Measurements from ENCODE around the gene VIM. TPM values are rescaled to one million over a fixed set of nuclear protein-coding genes. Genes with fewer than 3 reads are reported as not detected.

Gene VIM
- total RNA-seq, 1 experiment from 2014 or later, result 50.4 TPM

- peaks cover 3% of the 10 kb centered on the region; the same call in 1 of the 2 replicates for H3K4me1 ChIP-seq
- H3K27me3 ChIP-seq (replicated peaks; ENCODE audit: control insufficient read depth, insufficient read depth, low read length), result no peaks in the 10 kb centered on the region
- H3K27me3 Mint-ChIP-seq (ENCODE audit: insufficient read depth, unreplicated experiment), result no peaks in the 10 kb centered on the region
- no peak overlapping the region for H3K4me3 Mint-ChIP-seq (ENCODE audit: unreplicated experiment)
- H3K4me3 ChIP-seq (ENCODE audit: low read depth, low read length), result no peak overlapping the region
- no peak overlapping the region for H3K27ac Mint-ChIP-seq (ENCODE audit: unreplicated experiment)
- H3K36me3 Mint-ChIP-seq (ENCODE audit: insufficient read depth, unreplicated experiment), result peaks cover 2% of the 10 kb centered on the region
- intact Hi-C loops (cut with micrococcal nuclease; ENCODE audit: unreplicated experiment), result no loop called here
- H3K9me3 Mint-ChIP-seq (ENCODE audit: unreplicated experiment), result no peaks in the 10 kb centered on the region
- H3K36me3 ChIP-seq (ENCODE audit: control insufficient read depth, insufficient read depth, low read length), result no peaks in the 10 kb centered on the region
- ChIA-PET POLR2A (no interaction called here), CTCF (no interaction called here)
- H3K4me1 Mint-ChIP-seq (ENCODE audit: low read depth, unreplicated experiment), result peaks cover 22% of the 10 kb centered on the region
- no TSS peak for BruUV-seq (replicated peaks)
- no peaks in the 10 kb centered on the region for H3K9me3 ChIP-seq
- no peak for DNase-seq
- no peak for TF ChIP-seq CTCF (IDR thresholded peaks at IDR 0.05; ENCODE audit: insufficient read depth in 1 of 2, low read depth in 1 of 2, low read length in 1 of 2, severe bottlenecking in 1 of 2, unreplicated experiment in 1 of 2)
Measured at GRCh38 chr10:17196045-17196444, 32.0 kb upstream of the VIM start.

GRCh38 chr10:17196573-17196972 is 31.5 kb upstream of the VIM start:
- H3K36me3 ChIP-seq (ENCODE audit: control insufficient read depth, insufficient read depth, low read length), result no peaks in the 10 kb centered on the region
- H3K27me3 Mint-ChIP-seq (ENCODE audit: insufficient read depth, unreplicated experiment), result no peaks in the 10 kb centered on the region
- H3K4me3 Mint-ChIP-seq (ENCODE audit: unreplicated experiment), result no peak overlapping the region
- H3K36me3 Mint-ChIP-seq (ENCODE audit: insufficient read depth, unreplicated experiment), result peaks cover 7% of the 10 kb centered on the region
- no peaks in the 10 kb centered on the region for H3K9me3 Mint-ChIP-seq (ENCODE audit: unreplicated experiment)
- no peaks in the 10 kb centered on the region for H3K9me3 ChIP-seq
- CTCF ChIA-PET, result no interaction called here
- H3K4me1 Mint-ChIP-seq (ENCODE audit: low read depth, unreplicated experiment), result peaks cover 22% of the 10 kb centered on the region
- H3K4me1 ChIP-seq, result peaks cover 3% of the 10 kb centered on the region
- no peaks in the 10 kb centered on the region for H3K27me3 ChIP-seq (replicated peaks; ENCODE audit: control insufficient read depth, insufficient read depth, low read length)
- POLR2A ChIA-PET, result no interaction called here
- intact Hi-C loops (cut with micrococcal nuclease; ENCODE audit: unreplicated experiment), result no loop called here
- no peak for TF ChIP-seq CTCF (IDR thresholded peaks at IDR 0.05; ENCODE audit: insufficient read depth in 1 of 2, low read depth in 1 of 2, low read length in 1 of 2, severe bottlenecking in 1 of 2, unreplicated experiment in 1 of 2)
- H3K27ac Mint-ChIP-seq (ENCODE audit: unreplicated experiment), result no peak overlapping the region
- no TSS peak for BruUV-seq (replicated peaks)
- no peak for DNase-seq
- no peak overlapping the region for H3K4me3 ChIP-seq (ENCODE audit: low read depth, low read length)

GRCh38 chr10:17199351-17199804 is 28.7 kb upstream of the VIM start:
- Histone ChIP-seq H3K4me3 (ENCODE audit: low read depth, low read length) (no peak overlapping the region), H3K36me3 (ENCODE audit: control insufficient read depth, insufficient read depth, low read length) (no peaks in the 10 kb centered on the region), H3K4me1 (peaks cover 20% of the 10 kb centered on the region), H3K27me3 (replicated peaks; ENCODE audit: control insufficient read depth, insufficient read depth, low read length) (no peaks in the 10 kb centered on the region), H3K9me3 (no peaks in the 10 kb centered on the region)
- no peak for TF ChIP-seq CTCF (IDR thresholded peaks at IDR 0.05; ENCODE audit: insufficient read depth in 1 of 2, low read depth in 1 of 2, low read length in 1 of 2, severe bottlenecking in 1 of 2, unreplicated experiment in 1 of 2)
- ChIA-PET POLR2A (no interaction called here), CTCF (no interaction called here)
- H3K4me3 Mint-ChIP-seq (ENCODE audit: unreplicated experiment), result peak overlapping the region; percentile 2
- intact Hi-C loops (cut with micrococcal nuclease; ENCODE audit: unreplicated experiment), result no loop called here
- peaks cover 36% of the 10 kb centered on the region for H3K4me1 Mint-ChIP-seq (ENCODE audit: low read depth, unreplicated experiment)
- H3K9me3 Mint-ChIP-seq (ENCODE audit: unreplicated experiment), result peaks cover 9% of the 10 kb centered on the region
- H3K27me3 Mint-ChIP-seq (ENCODE audit: insufficient read depth, unreplicated experiment), result no peaks in the 10 kb centered on the region
- H3K27ac Mint-ChIP-seq (ENCODE audit: unreplicated experiment), result no peak overlapping the region
- no peak for DNase-seq
- no TSS peak for BruUV-seq (replicated peaks)
- H3K36me3 Mint-ChIP-seq (ENCODE audit: insufficient read depth, unreplicated experiment), result peaks cover 11% of the 10 kb centered on the region

Data from Caco-2 (cell line).